Activated CD4-positive, alpha-beta memory T cell treated with anti-CD3 and anti-CD28 coated beads, Interleukin-2, amount 10 ng/mL, durations not matched to agents 7 days and 5 days (primary cell): ENCODE data around the gene CCDC116. TPM values are rescaled to one million over a fixed set of nuclear protein-coding genes. Genes with fewer than 3 reads are reported as not detected.
"Not testable (repeated sequence)": the region's sequence is repeated elsewhere in the genome, so short reads cannot be mapped to it uniquely, and the experiment has no call there.

ENCODE experiments used
- CTCF ChIA-PET: fragments of 350-600 bp; sonication (Branson Sonifier 250); formaldehyde crosslinking; loops from one replicate; lab custom pipeline; 2021; ENCODE audit warnings: antibody characterized with exemption, inconsistent platforms; lab: Charles Lee
- POLR2A ChIA-PET: fragments of 350-600 bp; sonication (Branson Sonifier 250); formaldehyde crosslinking; loops from one replicate; lab custom pipeline; 2021; ENCODE audit warnings: antibody characterized with exemption; lab: Charles Lee
- DNase-seq: peaks from one replicate; pipeline ENCODE4 v3.0.0-alpha.2; 2020
- H3K27ac Mint-ChIP-seq: one replicate; pipeline ENCODE4 v1.8.0; 2021; ENCODE audit warnings: mild to moderate bottlenecking, mixed read lengths
- H3K27me3 Mint-ChIP-seq: one replicate; pipeline ENCODE4 v1.8.0; 2021; ENCODE audit warnings: mixed read lengths
- H3K36me3 Mint-ChIP-seq: one replicate; pipeline ENCODE4 v1.8.0; 2021; ENCODE audit warnings: low read depth, mixed read lengths
- H3K4me1 Mint-ChIP-seq: one replicate; pipeline ENCODE4 v1.8.0; 2021; ENCODE audit warnings: mixed read lengths
- H3K4me3 Mint-ChIP-seq: one replicate; pipeline ENCODE4 v1.8.0; 2021; ENCODE audit warnings: mild to moderate bottlenecking, mixed read lengths
- H3K9me3 Mint-ChIP-seq: one replicate; pipeline ENCODE4 v1.8.0; 2021; ENCODE audit warnings: mixed read lengths
- total RNA-seq, 2 experiments: library from RNA; stranded (reverse); gene quantifications; one replicate each; pipeline ENCODE4 v1.2.3, GENCODE V29; 2021

The CCDC116 gene
- total RNA-seq, 2 experiments from 2014 or later: 0.33 to 0.43 TPM

DNA sequence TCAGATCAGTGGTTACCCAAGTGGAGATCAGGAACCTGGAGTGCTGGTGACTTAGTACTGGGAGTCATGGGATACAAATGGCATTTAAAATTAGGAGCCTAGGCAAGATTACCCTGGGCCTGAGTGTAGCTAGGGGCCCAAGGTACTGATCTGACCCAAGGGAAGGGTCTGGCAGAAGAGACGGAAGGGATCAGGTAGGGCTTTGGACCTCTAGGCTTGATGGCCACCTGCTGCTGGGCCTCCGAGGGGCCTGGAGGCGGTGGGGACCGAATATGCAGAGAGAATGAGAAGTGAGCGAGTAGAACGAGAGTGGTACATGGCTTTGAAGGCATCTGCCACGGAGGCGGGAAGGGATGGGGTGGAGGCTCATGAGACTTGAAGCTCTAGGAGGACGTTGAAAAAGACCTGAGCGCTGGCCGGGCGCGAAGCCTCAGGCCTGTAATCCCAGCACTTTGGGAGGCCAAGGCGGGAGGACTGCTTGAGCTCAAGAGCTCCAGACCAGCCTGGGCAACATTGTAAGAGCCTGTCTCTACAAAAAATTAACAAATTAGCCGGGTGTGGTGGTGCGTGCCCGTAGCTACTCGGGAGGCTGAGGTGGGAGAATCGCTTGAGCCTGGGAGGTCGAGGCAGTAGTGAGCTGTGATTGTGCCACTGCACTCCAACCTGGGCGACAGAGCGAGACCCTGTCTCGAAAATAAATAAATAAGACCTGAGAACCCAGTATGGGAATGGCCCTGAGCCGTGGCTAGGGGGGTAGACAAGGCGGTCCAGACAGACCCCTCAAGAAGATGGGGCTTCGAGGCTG lies 32.7 kb downstream of the CCDC116 start:
- H3K27ac Mint-ChIP-seq: peak overlapping the region; percentile 99
- no peaks in the 10 kb centered on the region for H3K27me3 Mint-ChIP-seq
- no peaks in the 10 kb centered on the region for H3K9me3 Mint-ChIP-seq
- ChIA-PET CTCF (interaction anchor here (0.6 to 3.0 kb wide), 5 partner anchors 13 to 288 kb away, joined by 3 to 16 read pairs (median 8); partner anchors contain the start of genes PPM1F and SDF2L1), POLR2A (interaction anchor here (0.8 to 2.7 kb wide), 15 partner anchors 7 to 317 kb away, joined by 3 to 29 read pairs (median 5); partner anchors contain the start of genes SDF2L1 and TOP3B)
- H3K4me3 Mint-ChIP-seq: peak overlapping the region; percentile 92
- H3K36me3 Mint-ChIP-seq: peaks cover 20% of the 10 kb centered on the region
- peaks cover 39% of the 10 kb centered on the region for H3K4me1 Mint-ChIP-seq
- DNase-seq: no peak

DNA sequence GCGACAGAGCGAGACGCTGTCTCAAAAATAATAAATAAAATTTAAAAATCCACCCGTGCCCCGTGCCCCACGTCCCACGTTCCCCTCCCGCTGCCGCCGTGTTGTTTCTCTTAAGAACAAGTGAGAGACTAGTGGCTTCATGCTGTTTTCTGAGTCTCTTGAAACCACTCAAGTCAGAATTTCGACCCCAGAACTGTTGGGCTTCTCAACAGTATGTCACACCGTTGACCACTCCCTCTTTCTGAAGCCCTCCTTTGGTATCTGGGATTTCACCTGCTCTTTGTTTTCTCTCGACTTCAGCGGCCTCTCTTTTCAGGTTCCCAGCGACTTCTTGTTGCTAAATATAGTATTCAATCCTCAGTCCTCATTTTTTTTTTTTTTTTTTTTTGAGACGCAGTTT lies 34.2 kb downstream of the CCDC116 start:
- H3K9me3 Mint-ChIP-seq: no peaks in the 10 kb centered on the region
- no peaks in the 10 kb centered on the region for H3K27me3 Mint-ChIP-seq
- H3K36me3 Mint-ChIP-seq: peaks cover 32% of the 10 kb centered on the region
- peak overlapping the region; percentile 99 for H3K27ac Mint-ChIP-seq
- ChIA-PET CTCF (interaction anchor here (1.6 to 2.6 kb wide), 2 partner anchors 20 to 38 kb away, joined by 7 to 8 read pairs; no protein-coding TSS in a partner anchor), POLR2A (interaction anchor here (1.1 to 2.7 kb wide), 6 partner anchors 9 to 38 kb away, joined by 3 to 29 read pairs (median 10); partner anchors contain the start of gene SDF2L1)
- DNase-seq: no peak
- H3K4me1 Mint-ChIP-seq: peaks cover 42% of the 10 kb centered on the region
- peak overlapping the region; percentile 92 for H3K4me3 Mint-ChIP-seq

DNA sequence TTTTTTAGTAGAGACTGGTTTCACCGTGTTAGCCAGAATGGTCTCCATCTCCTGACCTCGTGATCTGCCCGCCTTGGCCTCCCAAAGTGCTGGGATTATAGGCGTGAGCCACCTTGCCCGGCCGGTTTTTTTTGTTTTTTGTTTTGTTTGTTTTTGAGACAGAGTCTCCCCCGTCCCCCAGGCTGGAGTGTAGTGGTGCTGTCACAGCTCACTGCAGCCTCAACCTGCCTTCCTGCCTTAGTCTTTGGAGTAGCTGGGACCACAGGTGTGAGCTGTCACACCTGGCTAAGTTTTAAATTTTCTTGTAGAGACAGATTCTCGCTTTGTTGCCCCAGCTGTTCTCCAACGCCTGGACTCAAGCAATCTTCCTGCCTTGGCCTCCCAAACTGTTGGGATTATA lies 36.5 kb downstream of the CCDC116 start:
- peaks cover 48% of the 10 kb centered on the region for H3K36me3 Mint-ChIP-seq
- H3K27me3 Mint-ChIP-seq: no peaks in the 10 kb centered on the region
- H3K9me3 Mint-ChIP-seq: no peaks in the 10 kb centered on the region
- ChIA-PET CTCF (no interaction called here), POLR2A (interaction anchor here (1.0 kb wide), 1 partner anchor 67 kb away, joined by 3 read pairs; the partner anchor contains the start of gene YPEL1)
- H3K27ac Mint-ChIP-seq: no peak overlapping the region
- H3K4me3 Mint-ChIP-seq: no peak overlapping the region
- peaks cover 38% of the 10 kb centered on the region for H3K4me1 Mint-ChIP-seq
- DNase-seq: no peak

DNA sequence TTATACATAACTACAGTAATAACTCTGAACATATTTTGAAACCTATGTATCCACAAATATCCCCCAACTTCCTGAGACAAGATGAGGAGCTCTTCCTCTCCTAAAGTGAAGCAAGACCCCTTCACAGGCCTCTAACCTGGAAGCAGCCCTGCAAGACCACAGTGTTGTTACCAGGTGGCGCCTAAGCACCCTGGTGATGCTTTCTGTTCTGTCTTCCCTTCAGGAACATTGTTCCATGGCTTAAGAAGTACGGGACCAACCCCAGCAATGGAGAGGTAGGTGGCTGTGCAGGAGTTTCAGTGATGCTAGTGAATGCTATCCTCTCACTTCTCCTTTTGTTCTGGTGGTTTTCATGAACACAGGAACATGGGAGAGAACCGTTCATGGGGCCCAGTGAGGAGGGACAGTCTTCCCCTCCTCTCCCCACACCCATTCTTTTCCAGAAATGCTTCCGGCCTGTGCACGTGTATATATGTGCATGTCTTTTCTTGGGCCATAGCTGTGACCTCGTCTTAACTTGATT lies 39.6 kb downstream of the CCDC116 start:
- Mint-ChIP-seq H3K4me1 (peaks cover 20% of the 10 kb centered on the region), H3K27me3 (no peaks in the 10 kb centered on the region), H3K27ac (no peak overlapping the region), H3K4me3 (no peak overlapping the region), H3K9me3 (no peaks in the 10 kb centered on the region), H3K36me3 (peaks cover 69% of the 10 kb centered on the region)
- POLR2A ChIA-PET: no interaction called here
- DNase-seq: no peak
- CTCF ChIA-PET: no interaction called here

GRCh38 chr22:21673534-21674321 lies 41.2 kb downstream of the CCDC116 start:
- H3K27ac Mint-ChIP-seq: no peak overlapping the region
- ChIA-PET POLR2A (interaction anchor here (1.4 kb wide), 1 partner anchor 8 kb away, joined by 5 read pairs; the partner anchor contains the start of gene PPIL2), CTCF (no interaction called here)
- H3K4me3 Mint-ChIP-seq: no peak overlapping the region
- H3K4me1 Mint-ChIP-seq: peaks cover 11% of the 10 kb centered on the region
- H3K36me3 Mint-ChIP-seq: peaks cover 78% of the 10 kb centered on the region
- DNase-seq: no peak
- H3K9me3 Mint-ChIP-seq: no peaks in the 10 kb centered on the region
- no peaks in the 10 kb centered on the region for H3K27me3 Mint-ChIP-seq

DNA sequence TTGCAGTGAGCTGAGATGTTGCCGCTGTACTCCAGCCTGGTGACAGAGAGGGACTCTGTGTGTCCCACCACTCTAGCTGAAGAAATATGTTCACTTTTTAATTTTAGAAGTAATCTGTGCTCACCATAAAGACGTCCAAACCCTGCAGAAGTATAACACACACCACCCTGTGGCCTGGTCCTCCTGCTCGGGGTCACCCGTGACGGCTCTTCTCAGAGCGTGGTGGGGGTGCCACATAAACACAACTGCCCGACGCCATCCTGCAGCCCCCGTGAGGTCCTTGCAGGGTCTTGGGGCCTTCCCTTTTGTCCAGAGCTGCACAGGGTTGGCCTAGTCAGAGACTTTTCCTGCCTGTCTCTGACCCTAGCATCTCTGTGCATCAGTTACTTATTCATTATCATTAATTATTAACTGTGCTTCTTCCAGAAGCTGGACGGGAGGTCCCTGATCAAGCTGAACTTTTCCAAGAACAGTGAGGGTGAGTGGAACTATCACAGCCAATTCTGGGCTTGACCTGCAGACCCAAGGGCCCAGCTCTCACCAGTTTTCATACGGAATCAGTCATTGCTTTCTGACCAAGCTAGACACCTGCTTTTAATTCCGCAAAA lies 42.2 kb downstream of the CCDC116 start:
- Mint-ChIP-seq H3K27ac (no peak overlapping the region), H3K36me3 (peaks cover 73% of the 10 kb centered on the region), H3K4me3 (no peak overlapping the region), H3K9me3 (no peaks in the 10 kb centered on the region), H3K4me1 (peaks cover 4% of the 10 kb centered on the region), H3K27me3 (no peaks in the 10 kb centered on the region)
- no peak for DNase-seq
- POLR2A ChIA-PET: interaction anchor here (1.4 kb wide), 1 partner anchor 9 kb away, joined by 5 read pairs; the partner anchor contains the start of gene PPIL2
- CTCF ChIA-PET: interaction anchor here (0.9 kb wide), 1 partner anchor 33 kb away, joined by 6 read pairs; the partner anchor contains the start of gene SDF2L1

DNA sequence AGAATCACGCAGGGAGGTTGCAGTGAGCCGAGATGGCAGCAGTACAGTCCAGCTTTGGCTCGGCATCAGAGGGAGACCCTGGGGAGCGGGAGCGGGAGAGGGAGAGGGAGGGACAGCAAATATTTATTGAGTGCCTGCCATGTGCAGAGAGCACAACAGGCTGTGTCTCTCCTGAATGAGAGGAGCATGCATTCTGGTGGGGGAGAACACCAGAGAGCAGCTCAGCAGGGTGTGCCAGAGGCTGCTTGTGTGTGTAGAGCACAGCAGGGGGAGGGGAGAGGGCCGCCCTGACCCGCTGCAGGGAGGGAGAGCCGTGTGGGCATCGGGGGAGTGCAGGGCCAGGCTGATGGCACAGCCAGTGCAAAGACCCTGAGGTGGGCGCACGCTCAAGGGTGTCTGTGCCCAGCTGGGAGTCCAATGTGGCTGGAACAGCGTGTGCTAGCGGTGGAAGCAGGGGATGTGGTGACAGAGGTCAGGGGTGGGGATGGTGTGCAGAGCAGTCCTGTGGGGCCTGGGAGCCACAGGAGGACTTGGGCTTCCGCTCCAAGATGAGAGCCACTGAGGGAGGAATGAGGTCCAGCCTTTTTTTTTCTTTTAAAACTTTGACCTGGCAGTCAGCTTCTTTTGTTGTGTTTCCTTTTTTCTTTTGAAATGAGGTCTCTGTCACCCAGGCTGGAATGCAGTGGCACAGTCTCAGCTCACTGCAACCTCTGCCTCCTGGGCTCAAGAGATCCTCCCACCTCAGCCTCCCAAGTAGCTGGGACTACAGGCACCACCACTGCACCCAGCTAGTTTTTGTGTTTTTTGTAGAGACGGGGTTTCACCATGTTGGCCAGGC lies 45.3 kb downstream of the CCDC116 start:
- peaks cover 58% of the 10 kb centered on the region for H3K36me3 Mint-ChIP-seq
- CTCF ChIA-PET: no interaction called here

DNA sequence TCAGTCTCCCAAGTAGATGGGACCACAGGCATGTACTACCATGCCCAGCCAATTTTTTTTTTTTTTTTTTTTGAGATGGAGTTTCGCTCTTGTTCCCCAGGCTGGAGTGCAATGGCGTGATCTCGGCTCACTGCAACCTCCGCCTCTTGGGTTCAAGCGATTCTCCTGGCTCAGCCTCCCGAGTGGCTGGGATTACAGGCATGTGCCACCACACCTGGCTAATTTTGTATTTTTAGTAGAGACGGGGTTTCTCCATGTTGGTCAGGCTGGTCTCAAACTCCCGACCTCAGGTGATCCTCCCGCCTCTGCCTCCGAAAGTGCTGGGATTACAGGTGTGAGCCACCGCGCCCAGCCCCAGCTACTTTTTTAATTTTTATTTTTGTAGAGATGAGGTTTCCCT lies 46.3 kb downstream of the CCDC116 start:
- POLR2A ChIA-PET, H3K4me1 Mint-ChIP-seq, H3K27ac Mint-ChIP-seq: not testable (repeated sequence)

More for the DNA sequence above, 45.3 kb downstream of the CCDC116 start:
- H3K4me1 Mint-ChIP-seq: peaks cover 2% of the 10 kb centered on the region
- H3K27ac Mint-ChIP-seq: no peak overlapping the region
- no peak overlapping the region for H3K4me3 Mint-ChIP-seq
- H3K9me3 Mint-ChIP-seq: no peaks in the 10 kb centered on the region
- H3K27me3 Mint-ChIP-seq: no peaks in the 10 kb centered on the region
- DNase-seq: no peak
- POLR2A ChIA-PET: no interaction called here

DNA sequence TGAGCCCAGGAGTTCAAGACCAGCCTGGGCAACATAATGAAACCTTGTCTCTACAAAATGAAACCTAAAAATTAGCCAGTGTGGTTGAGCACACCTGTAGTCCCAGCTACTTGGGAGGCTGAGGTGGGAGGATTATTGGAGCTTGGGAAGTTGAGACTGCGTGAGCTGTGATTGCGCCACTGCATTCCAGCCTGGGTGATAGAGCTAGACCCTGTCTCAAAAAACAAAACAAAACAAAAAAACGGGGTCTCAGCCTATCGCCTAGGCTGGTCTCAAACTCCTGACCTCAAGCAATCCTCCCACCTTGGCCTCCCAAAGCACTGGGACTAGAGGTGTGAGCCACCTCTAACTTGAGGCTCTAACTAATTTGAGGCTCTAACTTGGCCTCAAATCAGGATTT lies 46.8 kb downstream of the CCDC116 start:
- peaks cover 51% of the 10 kb centered on the region for H3K36me3 Mint-ChIP-seq
- peaks cover 2% of the 10 kb centered on the region for H3K4me1 Mint-ChIP-seq
- POLR2A ChIA-PET: no interaction called here
- H3K9me3 Mint-ChIP-seq: no peaks in the 10 kb centered on the region
- no peak overlapping the region for H3K27ac Mint-ChIP-seq
- no peak overlapping the region for H3K4me3 Mint-ChIP-seq
- H3K27me3 Mint-ChIP-seq: no peaks in the 10 kb centered on the region
- CTCF ChIA-PET: no interaction called here
- DNase-seq: no peak

More for the DNA sequence above, 46.3 kb downstream of the CCDC116 start:
- H3K36me3 Mint-ChIP-seq: peaks cover 55% of the 10 kb centered on the region
- H3K4me3 Mint-ChIP-seq, H3K27me3 Mint-ChIP-seq, CTCF ChIA-PET, H3K9me3 Mint-ChIP-seq, DNase-seq: not testable (repeated sequence)

DNA sequence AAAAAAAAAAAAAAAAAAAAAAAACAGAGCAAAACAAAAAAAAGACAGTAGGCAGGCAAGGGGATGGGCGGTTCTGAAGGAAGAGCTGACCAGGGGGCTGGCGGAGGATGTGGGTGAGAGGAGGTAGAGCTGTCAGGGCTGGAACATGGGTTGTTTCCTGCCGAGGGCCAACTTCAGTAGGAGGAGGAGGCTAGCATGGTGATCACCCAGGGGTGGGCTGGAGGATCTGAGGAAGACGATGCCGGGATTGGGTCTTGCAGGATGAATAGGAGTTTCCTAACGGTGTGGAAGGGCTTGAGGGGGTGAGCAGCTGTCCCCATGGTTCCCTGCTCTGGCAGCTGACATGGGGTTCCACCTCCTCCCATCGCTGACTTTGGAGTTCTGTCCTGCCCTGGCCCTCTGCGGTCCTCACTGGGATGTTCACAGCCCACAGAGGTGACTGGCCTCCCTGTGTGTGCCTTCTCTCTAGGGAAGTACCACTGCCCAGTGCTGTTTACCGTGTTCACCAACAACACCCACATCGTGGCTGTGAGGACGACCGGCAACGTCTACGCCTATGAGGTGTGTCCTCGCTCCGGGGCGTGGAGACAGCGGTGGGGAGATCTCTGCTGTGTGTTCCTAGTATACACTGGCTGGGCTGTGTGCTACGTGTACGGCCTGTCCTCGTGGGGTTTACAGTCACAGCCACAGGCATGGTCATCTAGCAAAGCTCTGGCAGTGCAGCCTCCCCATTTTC lies 48.4 kb downstream of the CCDC116 start:
- H3K27me3 Mint-ChIP-seq: no peaks in the 10 kb centered on the region
- ChIA-PET CTCF (no interaction called here), POLR2A (no interaction called here)
- DNase-seq: no peak
- H3K4me3 Mint-ChIP-seq: no peak overlapping the region
- H3K9me3 Mint-ChIP-seq: no peaks in the 10 kb centered on the region
- peaks cover 47% of the 10 kb centered on the region for H3K36me3 Mint-ChIP-seq
- no peak overlapping the region for H3K27ac Mint-ChIP-seq
- peaks cover 2% of the 10 kb centered on the region for H3K4me1 Mint-ChIP-seq

GRCh38 chr22:21681566-21682370 lies 49.2 kb downstream of the CCDC116 start:
- H3K4me1 Mint-ChIP-seq: peaks cover 2% of the 10 kb centered on the region
- ChIA-PET CTCF (no interaction called here), POLR2A (interaction anchor here (0.7 kb wide), 1 partner anchor 16 kb away, joined by 3 read pairs; the partner anchor contains the start of gene PPIL2)
- peaks cover 40% of the 10 kb centered on the region for H3K36me3 Mint-ChIP-seq
- no peak for DNase-seq
- no peak overlapping the region for H3K4me3 Mint-ChIP-seq
- H3K27ac Mint-ChIP-seq: no peak overlapping the region
- H3K27me3 Mint-ChIP-seq: no peaks in the 10 kb centered on the region
- H3K9me3 Mint-ChIP-seq: no peaks in the 10 kb centered on the region
